GM11168 (cell line): ENCODE results near the gene SENP1.

Experiments
- in situ Hi-C: fragments of 300-500 bp; cut with MboI; formaldehyde crosslinking; loops from one replicate; pipeline ENCODE4 v1.12.0; 2022; ENCODE audit warnings: low sequenced_read_pairs; ENCODE audit not compliant: unreplicated experiment

The SENP1 gene

GRCh38 chr12:48040354-48040753, 65.5 kb downstream of the SENP1 start:
- in situ Hi-C loops, result no loop called here

GRCh38 chr12:48039151-48039550, 66.7 kb downstream of the SENP1 start:
- in situ Hi-C loops, result no loop called here

- in situ Hi-C loops, result no loop called here
These were observed 67.8 kb downstream of the SENP1 start for GRCh38 chr12:48038085-48038484.

DNA sequence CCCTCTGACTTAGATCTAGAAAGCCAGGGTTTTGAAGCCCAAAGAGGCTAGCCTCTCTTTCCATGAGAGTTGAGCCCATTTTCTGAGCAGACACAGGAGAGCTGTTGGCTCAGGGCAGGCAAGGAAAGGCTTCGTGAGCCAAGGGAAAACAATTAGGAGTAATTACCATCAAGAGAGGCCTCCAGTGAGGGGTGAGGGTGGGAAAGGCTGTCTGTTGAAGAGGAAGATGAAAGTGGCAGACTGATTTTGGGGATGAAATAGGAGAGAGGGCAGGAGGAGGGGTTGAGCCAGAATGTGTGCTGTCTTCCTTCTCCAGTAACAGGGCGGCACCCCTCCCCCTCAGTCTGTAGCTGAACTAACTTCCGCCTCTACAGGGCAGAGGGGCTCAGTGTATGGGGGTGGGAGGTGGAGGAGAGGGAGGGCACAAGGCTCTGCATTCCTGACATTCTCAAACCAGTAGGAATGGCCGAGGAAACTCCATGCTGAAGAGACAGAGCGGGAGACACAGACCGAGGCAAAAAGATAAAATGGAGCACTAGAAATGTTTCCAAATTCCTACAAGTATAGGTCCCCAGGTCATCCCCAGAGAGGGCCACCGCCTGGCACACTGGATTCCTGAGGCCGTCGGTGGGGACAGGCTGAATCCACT, 68.5 kb downstream of the SENP1 start:
- in situ Hi-C loops, result no loop called here

GRCh38 chr12:48036818-48037217, 69.1 kb downstream of the SENP1 start:
- in situ Hi-C loops, result no loop called here

DNA sequence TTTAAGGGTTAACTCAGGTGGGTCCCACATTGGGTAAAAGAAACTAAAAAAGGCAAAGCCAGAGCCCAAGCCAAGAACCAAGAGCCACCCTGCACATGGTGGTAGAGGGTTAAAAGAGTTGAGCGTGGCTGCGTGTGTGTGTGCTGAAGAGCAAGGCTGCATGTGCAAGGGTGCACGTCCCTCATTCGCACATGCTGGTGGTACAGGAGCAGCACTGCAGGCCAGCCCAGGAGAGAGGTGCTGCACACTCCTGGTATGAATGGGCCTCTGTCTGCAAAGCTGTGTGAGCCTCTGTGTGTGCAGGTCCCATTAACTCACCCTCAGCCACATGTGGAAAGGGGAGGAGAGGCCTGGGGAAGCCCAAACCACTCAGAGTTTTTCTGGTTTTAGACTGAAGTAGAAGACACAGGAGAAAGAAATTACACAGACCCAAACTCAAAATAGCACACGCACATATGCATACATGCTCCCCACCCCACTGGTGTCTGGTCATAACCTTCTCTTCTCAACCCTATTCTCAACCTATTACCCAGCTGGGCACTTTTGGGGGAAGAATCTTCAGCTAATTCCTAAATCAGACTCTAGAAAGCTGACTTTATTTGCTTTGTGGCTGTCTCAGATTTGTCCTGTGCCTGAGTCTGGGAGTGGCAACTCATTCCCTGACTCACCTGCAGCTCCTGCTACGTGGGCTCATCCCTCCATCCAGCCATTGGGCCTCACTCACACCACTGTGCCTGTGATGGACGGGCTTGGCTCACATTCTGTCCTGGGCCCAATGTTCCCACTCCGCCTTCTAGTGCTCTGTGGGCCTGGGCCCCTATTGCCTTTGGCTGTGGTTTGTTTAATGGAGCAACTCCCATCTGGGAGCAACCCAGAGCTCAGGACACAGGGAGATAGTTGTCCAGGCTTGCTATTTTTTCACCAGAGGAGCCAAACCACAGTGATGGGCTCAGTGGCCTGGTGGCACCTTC, 70.8 kb downstream of the SENP1 start:
- in situ Hi-C loops, result no loop called here

DNA sequence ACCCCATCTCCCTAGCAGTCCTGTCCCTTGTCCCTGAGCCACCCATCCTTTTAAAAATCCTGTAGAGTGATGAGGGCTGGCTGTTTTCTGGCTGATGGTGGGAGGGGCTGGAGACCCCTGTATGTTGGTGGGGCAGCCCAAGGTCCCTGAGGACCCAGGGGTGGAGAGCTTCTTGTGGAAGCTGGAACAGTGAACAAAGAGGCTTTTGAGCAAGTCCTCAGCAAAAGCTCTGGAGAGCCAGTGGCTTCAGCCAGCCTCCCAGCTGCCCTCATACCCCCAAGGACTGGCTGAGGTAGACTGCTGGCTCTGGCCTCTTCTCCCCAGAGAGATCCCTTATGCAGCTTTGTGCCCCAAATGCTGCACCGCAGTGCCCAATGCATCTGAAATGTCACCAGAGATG, 72.4 kb downstream of the SENP1 start:
- in situ Hi-C loops, result no loop called here

DNA sequence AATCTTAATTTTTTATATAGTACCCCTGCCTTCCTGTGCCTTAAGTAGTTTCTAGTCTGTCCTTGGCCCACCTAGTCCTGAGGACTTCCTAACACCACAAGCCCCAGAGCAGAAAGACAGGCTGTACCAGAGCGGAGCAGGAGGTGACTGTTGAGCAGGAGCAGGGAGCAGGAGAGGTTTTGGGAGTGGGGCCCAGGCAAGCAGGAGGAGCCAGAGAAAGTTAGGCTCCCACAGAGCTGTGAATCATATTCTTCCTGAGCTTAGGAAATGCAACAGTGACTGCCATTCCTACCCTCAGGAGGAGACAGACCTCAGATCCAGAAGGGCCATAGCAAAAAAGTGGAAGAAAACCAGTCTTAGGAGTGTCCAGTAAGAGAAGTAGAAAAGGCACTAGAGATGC, 73.3 kb downstream of the SENP1 start:
- in situ Hi-C loops, result no loop called here

DNA sequence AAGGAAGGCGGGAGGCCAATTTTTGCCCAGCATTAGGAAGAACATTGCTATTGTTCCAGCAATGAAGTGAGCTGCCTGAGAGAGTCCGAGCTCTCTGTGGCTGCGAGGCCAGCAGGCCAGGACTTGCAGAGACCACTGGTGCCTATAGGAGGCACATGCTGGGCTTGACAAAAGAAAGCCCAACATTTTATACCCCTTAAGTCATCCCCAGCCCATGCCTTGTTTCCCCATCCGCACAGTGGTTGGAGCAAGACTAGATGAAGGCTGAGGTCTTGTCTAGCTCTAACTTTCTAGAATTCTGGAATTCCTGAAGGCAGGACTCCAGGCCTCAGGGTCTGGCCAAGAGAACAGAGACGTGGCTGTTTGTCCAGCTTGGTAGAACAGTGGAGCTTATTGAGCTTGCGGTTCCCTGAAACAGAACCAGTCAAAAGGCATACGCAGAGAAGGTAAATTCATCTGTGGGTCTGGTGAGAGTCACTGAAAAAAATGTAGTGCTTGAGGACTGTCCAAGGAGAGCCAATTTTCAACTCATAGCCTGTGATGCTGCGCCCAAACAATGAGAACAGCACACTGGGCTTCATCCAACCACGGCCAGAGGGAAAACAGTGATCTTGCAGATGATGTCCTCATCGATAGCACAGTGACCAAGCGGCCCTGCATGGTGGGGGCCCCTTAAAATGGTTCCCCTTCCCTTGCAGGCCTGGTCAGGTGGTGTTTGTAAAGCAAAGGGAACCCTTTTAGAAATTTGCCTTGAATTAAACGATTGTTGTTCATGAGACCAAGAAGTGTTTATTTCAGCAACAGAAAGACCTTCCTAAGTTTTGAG, 74.5 kb downstream of the SENP1 start:
- in situ Hi-C loops, result no loop called here

DNA sequence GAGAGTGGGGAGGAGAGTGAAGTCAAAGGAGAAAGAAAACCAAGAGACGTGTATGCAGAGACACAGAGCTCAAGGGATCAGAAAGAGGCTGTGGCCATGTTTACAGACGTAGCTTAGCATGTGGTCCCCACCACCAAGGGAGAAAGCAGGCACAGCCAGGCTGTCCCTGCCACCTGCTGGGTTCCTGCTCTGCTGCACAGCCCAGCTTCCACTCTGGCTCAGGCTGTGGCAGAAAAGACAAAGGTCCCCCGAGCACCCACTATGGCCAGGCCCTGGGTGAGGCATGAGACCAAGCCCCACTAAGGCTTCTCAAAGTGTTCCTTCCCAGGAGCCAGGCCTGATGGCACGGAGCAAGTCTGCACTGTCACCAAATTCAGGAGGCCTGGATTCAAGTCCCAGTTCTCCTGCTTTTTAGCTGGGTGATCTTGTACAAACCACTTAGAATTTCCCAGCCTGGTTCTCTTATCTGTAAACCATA, 75.7 kb downstream of the SENP1 start:
- in situ Hi-C loops, result no loop called here

- in situ Hi-C loops, result no loop called here
These were observed 76.2 kb downstream of the SENP1 start for GRCh38 chr12:48029491-48030172.

GRCh38 chr12:48028541-48029431, 77.1 kb downstream of the SENP1 start:
- in situ Hi-C loops, result no loop called here

GRCh38 chr12:48027183-48028002, 78.5 kb downstream of the SENP1 start:
- in situ Hi-C loops, result no loop called here

- in situ Hi-C loops, result no loop called here
These were observed 79.6 kb downstream of the SENP1 start for GRCh38 chr12:48026060-48026827.

DNA sequence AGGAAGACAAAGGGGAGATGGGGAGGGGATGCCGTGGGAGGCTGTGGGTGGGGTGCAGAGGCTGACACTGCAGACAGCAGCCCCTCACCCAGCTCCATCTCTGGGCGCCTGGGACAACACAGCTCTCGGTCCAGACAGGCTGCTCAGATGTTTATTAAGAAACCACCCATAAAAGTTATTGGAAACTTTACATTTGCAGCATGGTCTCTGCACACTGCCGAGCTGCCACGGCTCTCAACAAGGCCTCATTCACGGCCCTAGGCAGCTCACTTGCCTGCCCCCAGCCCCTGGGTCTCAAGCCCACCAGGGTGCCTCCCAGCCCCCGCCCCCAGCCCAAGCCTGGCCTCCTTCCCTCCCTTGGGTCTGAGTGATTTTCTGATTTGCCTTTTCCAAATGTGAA, 80.6 kb downstream of the SENP1 start:
- in situ Hi-C loops, result no loop called here

DNA sequence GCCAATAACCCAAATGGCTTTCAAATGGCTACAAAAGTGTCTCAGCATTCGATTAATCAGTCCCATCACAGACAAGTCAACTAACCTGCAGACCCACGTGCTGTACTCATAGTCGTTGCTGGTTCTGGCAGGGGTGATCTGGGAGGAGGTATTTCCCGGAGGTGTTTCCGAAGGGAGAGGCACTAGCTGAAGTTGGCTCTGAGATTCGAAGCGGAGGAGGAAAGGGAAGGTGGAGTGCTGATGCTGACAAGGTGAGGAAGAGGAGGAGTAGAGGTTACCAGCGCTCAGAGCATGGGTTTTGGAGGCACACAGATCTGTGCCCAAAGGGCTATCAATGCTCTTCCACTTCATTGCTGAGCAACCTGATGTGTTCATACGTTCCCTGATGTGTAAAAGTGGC, 81.1 kb downstream of the SENP1 start:
- in situ Hi-C loops, result no loop called here

DNA sequence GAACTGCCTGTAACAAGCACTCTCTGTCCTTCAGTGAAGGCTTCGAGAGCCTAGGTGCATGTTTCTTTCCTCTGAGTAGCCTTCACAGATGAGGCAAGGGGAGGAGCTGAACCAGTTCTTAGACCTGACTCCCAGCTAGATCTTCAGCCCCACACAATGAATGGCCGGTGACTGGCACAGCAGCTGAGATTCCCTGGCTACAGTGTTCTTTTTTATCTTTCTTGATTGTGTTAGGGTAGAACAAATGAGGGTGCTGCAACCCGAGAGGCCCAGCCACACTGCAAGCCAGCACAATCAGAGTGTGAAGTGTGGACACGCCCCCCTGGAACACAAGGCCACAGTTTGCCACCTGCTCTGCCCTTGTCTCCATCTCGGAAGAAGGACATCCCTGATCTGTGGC, 82.5 kb downstream of the SENP1 start:
- in situ Hi-C loops, result no loop called here
